Testis (tissue), 2 donors: Measurements from ENCODE around the gene ZIC5.

ENCODE experiments used
- CTCF ChIP-seq, 3 experiments: fragments of 450-650 bp in 2 of 3; fragments of 200-600 bp in 1 of 3; sonication (generic) in 1 of 3; IDR thresholded peaks; one replicate each; pipeline ENCODE4 v1.5.1; 2016 to 2019; ENCODE audit warnings: antibody characterized with exemption in 3 of 3, mild to moderate bottlenecking in 2 of 3, moderate library complexity in 1 of 3
- POLR2A ChIP-seq: fragments of 450-650 bp; IDR thresholded peaks from one replicate; pipeline ENCODE4 v1.6.1; 2017; ENCODE audit warnings: antibody characterized with exemption, mild to moderate bottlenecking, moderate library complexity

DNA sequence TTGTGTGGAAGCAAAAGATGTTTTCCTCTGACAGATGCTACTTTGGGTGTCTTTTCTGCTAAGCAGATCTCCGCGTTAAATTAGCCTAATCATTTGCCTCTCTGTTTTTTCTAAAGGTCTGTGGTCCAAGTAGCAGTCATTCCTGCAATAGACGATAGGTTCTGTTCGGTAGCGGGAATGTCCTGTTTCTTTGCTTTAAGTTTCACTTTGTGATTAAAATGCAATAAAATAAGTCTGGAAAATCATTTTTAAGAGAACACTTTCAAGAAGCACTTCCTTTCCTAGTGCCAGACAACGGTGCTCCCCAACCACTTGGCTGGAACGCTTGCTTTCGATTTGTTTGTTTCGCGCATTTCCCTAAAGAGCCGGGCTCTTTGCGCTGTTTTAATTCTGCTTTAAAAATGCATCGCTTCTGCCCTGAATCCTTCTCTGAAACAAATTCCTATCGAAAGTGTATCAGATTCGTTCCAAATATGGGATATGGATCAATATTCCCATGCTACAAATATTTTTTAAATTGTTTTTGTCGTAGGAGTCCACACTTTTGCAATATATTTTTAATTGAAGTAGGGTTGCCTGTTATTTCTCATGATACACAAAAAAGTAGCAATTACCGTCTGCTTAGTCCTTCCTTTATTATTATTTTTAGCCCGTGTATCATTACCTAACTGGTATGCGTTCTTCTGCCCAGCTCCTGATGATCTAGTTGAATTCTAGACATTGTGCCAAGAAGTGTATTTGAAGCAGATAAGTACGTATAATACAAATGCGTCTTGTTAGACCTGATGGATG is 24.2 kb upstream of the ZIC5 start:
- TF ChIP-seq CTCF (IDR thresholded peaks at IDR 0.05) (no peak), POLR2A (no peak)
